Stimulated activated memory B cell treated with anti-CD40 and anti-IgM and Interleukin-4, amounts not matched to agents 10 μg/mL and 1 μg/mL and 100 μg/mL, for 72 hours (primary cell): ENCODE results near the gene CIB4.

Source experiments
- ATAC-seq: fragments of 150-1000 bp; cut with Tn5 transposase; 2 replicates; pipeline ENCODE4 v1.10.0; 2021
- H3K27ac Mint-ChIP-seq: one replicate; pipeline ENCODE4 v1.8.0; 2022; ENCODE audit warnings: mild to moderate bottlenecking, mixed read lengths
- H3K27me3 Mint-ChIP-seq: one replicate; pipeline ENCODE4 v1.8.0; 2022; ENCODE audit warnings: mixed read lengths
- H3K36me3 Mint-ChIP-seq: one replicate; pipeline ENCODE4 v1.8.0; 2022; ENCODE audit warnings: mixed read lengths
- H3K4me1 Mint-ChIP-seq: one replicate; pipeline ENCODE4 v1.8.0; 2022; ENCODE audit warnings: mixed read lengths
- H3K4me3 Mint-ChIP-seq: one replicate; pipeline ENCODE4 v1.8.0; 2022; ENCODE audit warnings: mild to moderate bottlenecking, moderate library complexity, mixed read lengths
- H3K9me3 Mint-ChIP-seq: one replicate; pipeline ENCODE4 v1.8.0; 2022; ENCODE audit warnings: mixed read lengths

Gene CIB4

DNA sequence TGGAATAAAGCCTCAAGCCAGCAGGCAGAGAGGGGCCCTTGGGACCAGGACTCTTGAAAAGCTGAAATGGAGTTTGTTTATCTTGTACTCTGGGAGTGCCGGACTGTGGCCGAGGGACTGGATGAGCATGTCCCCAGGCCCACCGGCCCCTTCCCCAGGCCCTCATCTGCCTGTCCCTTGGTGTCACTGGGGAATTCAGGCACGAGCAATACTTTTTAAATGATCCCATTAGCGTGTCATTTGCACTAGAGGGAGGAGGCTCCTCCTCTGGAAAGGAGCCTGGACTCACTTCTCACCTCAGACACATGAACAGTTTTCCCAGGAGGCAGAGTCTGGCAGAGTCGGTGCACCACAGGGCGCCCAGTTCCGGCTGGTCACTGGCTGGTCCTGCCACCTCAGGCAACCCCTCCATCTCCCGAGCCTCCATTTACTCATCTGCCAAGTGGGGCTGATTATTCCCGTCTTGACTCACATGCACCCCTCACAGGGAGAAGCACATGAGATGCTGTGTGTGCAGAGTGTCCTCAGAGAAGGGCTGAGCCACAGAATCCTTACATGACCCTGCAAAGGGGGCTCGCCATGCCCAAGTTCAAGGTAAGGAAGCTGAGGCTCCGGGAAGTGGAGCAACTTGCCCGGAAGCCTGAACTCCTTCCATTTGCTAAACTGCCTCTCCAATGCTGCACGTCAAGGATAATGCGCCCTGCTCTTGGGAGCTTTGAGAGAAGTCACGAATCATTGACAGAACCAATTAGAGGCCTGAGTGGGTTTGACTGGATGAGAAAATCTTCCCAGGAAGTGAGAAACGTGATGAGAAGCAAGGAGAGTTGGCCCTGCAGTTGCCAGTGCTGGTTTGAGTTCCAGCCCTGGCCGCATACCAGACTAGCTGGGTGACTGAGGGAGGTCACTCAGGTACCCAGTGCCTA is 26.7 kb downstream of the CIB4 start:
- no peak for ATAC-seq
- H3K27ac Mint-ChIP-seq, result no peak overlapping the region
- peaks cover 45% of the 10 kb centered on the region for H3K27me3 Mint-ChIP-seq
- no peaks in the 10 kb centered on the region for H3K36me3 Mint-ChIP-seq
- peaks cover 18% of the 10 kb centered on the region for H3K4me1 Mint-ChIP-seq
- H3K4me3 Mint-ChIP-seq, result no peak overlapping the region
- no peaks in the 10 kb centered on the region for H3K9me3 Mint-ChIP-seq

DNA sequence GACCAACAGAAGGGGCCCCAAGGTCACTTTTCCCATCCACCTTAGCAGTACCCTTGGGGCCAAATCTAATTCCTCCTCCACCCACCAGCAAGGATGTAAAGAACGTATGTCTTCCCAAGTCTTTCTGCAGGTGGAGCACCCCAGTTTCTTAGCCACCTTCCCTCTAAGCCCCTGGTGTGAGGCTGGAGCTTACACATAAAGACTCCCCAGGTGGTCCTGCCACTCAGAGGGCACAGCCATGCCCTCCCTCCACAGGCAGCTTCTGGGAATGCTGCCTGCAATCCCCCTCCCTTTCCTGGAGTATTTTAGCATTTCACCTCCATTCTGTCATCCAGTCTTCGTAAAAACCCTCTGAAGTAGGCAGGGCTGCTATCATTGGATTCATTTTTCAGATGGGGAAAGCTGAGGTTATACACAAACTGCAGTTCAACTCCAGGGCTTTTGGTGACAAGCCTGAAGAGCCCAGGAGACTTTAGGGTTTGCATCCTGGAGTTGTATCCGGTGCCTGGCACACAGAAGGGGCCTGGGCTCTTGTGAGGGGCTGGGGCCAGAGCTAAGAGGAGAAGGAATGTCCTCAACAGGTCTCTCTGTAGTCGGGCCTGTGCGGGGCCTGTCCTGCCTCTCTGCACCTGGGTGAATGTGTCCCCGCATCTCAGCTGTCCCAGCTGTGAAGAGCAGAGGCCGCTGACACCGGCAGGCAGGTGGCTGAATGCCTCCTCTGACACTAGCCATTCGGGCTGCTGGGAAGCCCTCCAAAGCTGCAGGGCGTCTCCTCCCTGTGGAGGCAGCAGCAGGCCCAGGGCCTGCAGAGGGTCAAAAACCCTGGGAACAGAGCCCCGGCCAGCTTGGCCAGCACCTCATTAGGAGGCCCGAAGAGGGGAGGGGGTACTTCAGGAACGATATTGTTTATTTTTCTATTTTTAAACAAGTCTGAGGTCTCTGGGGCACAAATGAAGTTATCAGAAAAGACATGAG is 27.6 kb downstream of the CIB4 start:
- Mint-ChIP-seq H3K27me3 (peaks cover 41% of the 10 kb centered on the region), H3K4me1 (peaks cover 12% of the 10 kb centered on the region), H3K9me3 (no peaks in the 10 kb centered on the region), H3K4me3 (no peak overlapping the region), H3K36me3 (no peaks in the 10 kb centered on the region), H3K27ac (no peak overlapping the region)
- ATAC-seq, result no peak

DNA sequence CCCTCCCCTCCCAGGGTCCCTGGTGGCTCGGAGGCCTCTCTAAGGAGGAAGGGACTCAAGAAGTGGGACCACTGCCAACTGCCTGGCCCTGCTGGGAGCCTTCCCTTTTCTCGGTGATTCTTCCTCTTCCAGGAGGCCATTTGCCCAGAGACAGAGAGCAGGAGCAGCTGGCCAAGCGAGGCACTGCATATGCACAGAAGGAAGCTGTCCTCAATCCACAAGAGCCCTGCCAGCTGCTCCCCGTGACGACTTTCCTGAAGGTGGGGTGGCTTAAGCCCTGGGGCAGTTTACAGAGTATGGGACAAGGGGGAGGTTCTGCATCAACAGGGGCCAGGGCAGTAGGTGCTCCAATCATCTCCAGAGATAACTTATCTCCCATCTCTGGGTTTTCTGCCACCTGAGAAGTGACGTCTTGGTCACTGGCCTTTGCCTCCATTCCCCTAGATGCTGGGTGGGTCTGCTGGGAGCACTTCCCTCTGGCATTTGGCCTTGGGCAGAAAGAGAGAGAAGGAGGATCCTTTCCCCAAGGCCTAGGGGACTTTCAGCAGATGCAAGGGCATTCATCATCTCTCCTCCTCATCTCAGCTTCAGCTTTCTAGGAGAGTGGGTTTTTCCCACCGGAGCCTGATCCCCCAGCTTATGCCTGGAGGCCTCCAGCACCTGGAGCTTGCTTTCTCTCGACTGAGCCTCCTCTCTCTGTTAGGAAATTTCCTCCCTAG is 28.5 kb downstream of the CIB4 start:
- Mint-ChIP-seq H3K9me3 (no peaks in the 10 kb centered on the region), H3K27me3 (peaks cover 37% of the 10 kb centered on the region), H3K4me3 (no peak overlapping the region), H3K36me3 (no peaks in the 10 kb centered on the region), H3K27ac (no peak overlapping the region), H3K4me1 (peaks cover 12% of the 10 kb centered on the region)
- ATAC-seq, result no peak

DNA sequence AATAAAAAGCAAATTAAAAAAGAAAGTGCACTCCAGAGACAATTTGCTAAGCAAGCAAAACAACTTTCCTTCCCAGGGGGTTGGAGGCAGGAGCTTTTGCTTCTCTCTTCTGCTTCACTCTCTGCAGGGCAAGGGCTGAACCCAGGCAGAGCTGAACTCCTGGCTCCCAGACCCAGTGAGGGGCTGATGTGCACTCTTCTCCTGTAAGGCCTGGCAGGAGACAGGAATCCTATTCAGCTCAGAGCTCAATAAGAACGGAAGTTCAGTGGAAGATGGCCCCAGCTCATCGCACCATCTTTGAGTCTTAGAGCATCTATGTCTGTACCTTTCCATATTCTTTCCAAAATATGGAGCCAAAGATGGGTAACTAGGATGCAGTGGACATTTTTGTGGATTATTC is 29.1 kb downstream of the CIB4 start:
- H3K4me3 Mint-ChIP-seq, result no peak overlapping the region
- no peak overlapping the region for H3K27ac Mint-ChIP-seq
- no peak for ATAC-seq
- no peaks in the 10 kb centered on the region for H3K9me3 Mint-ChIP-seq
- H3K36me3 Mint-ChIP-seq, result no peaks in the 10 kb centered on the region
- H3K27me3 Mint-ChIP-seq, result peaks cover 33% of the 10 kb centered on the region
- H3K4me1 Mint-ChIP-seq, result peaks cover 12% of the 10 kb centered on the region

DNA sequence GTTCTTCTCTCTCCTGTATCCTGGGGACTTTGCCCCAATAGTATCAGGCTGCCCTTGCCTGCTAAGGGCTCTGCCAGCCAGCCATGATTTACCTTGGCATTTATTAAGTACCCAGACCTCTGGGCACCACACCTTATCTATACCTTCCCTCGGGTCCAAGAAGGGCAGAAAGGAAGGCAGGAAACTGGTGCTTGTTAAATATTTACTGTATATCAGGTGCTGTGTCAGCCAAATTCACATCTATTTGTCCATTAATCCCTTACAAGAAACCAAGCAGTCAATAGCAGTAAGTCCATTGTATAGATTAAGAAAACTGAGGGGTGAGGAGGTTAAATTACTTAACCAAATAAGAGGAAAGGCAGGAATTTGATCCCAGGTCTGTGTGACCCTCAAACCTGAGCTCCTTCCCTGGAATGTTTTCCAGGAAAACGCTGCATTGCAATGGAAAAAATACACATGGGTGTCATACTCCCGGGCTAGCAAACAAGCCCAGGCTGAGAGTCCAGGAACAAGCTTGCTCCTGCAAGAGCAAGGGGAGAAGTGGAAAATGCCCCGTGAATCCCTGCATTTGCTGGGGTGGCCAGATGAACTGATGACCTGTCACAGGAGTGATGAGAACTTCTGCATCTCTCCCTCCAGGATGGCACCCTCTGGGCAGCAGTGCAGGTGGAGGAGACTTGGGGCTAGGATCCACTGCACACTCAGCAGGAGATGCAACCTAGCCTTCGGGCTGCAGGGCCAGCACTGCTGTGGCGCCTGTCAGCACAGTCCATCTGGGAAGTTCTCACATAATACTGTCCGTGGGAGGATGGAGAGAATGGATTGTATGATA is 30.4 kb downstream of the CIB4 start:
- ATAC-seq, result no peak
- no peaks in the 10 kb centered on the region for H3K9me3 Mint-ChIP-seq
- peaks cover 20% of the 10 kb centered on the region for H3K27me3 Mint-ChIP-seq
- peak overlapping the region; percentile 25 for H3K27ac Mint-ChIP-seq
- peaks cover 12% of the 10 kb centered on the region for H3K4me1 Mint-ChIP-seq
- no peak overlapping the region for H3K4me3 Mint-ChIP-seq
- H3K36me3 Mint-ChIP-seq, result no peaks in the 10 kb centered on the region

DNA sequence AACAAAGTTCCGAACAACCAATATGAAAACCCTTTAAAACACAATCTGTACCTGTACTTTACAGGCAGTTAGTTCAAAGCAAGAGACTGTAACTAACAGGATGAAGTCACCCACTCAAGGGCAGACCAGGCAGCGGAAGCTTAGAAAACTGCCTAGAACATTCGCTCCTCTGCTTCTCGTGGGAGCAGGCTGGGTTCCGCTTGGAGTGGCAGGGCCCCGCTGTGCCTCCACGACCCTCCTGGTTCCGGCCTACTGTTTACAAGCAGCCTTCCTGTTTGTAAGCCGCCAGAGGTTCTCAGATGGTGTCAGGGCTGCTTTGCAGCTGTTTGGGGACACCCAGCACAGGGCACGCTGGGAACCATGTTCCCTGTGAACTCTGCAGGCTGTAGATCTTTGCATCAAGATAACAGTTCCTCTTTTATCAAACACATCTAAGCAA is 31.3 kb downstream of the CIB4 start:
- no peaks in the 10 kb centered on the region for H3K36me3 Mint-ChIP-seq
- H3K4me1 Mint-ChIP-seq, result peaks cover 12% of the 10 kb centered on the region
- H3K27ac Mint-ChIP-seq, result peak overlapping the region; percentile 25
- H3K27me3 Mint-ChIP-seq, result peaks cover 11% of the 10 kb centered on the region
- peak; percentile 52 for ATAC-seq
- H3K9me3 Mint-ChIP-seq, result no peaks in the 10 kb centered on the region
- H3K4me3 Mint-ChIP-seq, result no peak overlapping the region

DNA sequence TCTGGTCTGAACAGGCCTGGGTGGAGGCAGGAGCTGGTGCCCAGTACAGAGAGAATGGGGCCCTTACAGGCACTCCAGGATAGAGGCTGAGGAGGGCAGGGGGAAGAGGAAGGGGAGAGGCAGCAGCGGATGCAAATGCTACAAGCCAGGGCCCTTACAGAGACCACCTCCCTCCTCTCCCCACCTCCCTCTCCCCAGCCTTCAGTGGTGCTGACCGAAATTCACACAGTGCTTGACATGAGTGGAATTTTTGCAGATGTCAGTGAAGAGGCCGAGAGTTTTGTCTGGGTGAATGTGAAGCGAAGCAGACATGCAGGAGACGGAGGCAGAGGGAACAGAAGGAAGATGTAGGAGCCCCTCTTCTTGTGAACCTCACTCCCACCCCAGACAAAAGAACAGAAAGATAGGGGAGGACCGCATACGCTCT is 31.9 kb downstream of the CIB4 start:
- H3K4me1 Mint-ChIP-seq, result peaks cover 12% of the 10 kb centered on the region
- H3K27ac Mint-ChIP-seq, result no peak overlapping the region
- no peaks in the 10 kb centered on the region for H3K36me3 Mint-ChIP-seq
- H3K4me3 Mint-ChIP-seq, result no peak overlapping the region
- no peak for ATAC-seq
- no peaks in the 10 kb centered on the region for H3K9me3 Mint-ChIP-seq
- H3K27me3 Mint-ChIP-seq, result peaks cover 8% of the 10 kb centered on the region

DNA sequence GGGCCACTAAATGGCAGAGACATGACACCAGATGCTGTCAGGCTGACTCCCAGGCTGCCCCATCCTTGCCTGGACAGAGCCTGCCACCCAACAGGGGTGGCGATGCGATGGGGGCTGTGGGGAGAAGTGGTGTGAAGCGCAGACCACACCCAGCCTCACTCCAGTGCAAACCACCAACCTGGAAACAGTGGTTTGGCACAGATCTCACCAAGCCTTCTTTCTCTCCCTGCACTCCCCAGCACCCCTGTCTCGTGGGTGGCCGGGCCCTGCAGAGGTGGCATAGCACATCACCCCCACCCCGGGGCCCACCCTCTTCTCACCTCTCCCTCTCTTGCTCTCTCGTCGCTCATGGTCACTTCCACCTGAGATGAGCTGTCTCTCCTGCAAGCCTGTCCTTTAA is 32.6 kb downstream of the CIB4 start:
- no peak overlapping the region for H3K27ac Mint-ChIP-seq
- no peak for ATAC-seq
- H3K9me3 Mint-ChIP-seq, result peaks cover under 1% of the 10 kb centered on the region
- H3K4me3 Mint-ChIP-seq, result no peak overlapping the region
- H3K27me3 Mint-ChIP-seq, result peaks cover 15% of the 10 kb centered on the region
- H3K36me3 Mint-ChIP-seq, result no peaks in the 10 kb centered on the region
- H3K4me1 Mint-ChIP-seq, result peaks cover 12% of the 10 kb centered on the region

DNA sequence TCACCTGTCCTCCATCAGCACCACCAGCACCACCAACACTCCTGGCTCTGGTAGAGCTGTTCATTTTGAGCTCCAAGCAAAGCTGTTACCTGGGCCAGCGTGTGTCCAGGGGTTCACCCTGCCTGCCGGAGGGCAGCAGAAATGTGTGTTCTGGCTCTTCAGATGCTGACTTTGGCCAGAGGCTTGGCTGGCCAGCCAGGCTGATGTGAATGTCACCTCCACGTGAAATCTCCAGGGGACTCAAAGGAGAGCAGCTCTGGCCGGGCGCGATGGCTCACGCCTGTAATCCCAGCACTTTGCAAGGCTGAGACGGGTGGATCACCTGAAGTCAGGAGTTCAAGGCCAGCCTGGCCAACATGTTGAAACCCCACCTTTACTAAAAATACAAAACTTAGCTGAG is 33.5 kb downstream of the CIB4 start:
- Mint-ChIP-seq H3K9me3 (peaks cover 3% of the 10 kb centered on the region), H3K27me3 (peaks cover 23% of the 10 kb centered on the region), H3K27ac (no peak overlapping the region), H3K4me3 (no peak overlapping the region), H3K4me1 (peaks cover 12% of the 10 kb centered on the region), H3K36me3 (no peaks in the 10 kb centered on the region)
- no peak for ATAC-seq

DNA sequence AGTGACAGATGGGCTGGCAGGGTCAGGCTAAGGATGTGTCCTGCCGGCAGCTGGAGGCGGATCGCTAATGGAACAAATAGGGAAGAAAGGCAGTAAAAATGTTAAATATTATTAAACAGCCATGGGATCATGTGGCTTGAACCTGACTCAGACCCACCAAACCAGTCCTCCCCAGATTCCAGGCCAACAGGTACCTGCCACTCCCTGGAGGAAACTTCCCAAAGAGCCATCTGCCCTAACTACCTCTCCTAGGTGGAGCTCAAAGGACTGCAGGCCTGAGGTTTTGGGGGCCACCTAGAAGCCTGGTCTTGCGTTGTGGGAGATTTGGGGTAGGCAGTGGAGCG is 34.3 kb downstream of the CIB4 start:
- H3K27ac Mint-ChIP-seq, result no peak overlapping the region
- ATAC-seq, result no peak
- H3K4me1 Mint-ChIP-seq, result peaks cover 12% of the 10 kb centered on the region
- no peaks in the 10 kb centered on the region for H3K36me3 Mint-ChIP-seq
- H3K27me3 Mint-ChIP-seq, result peaks cover 32% of the 10 kb centered on the region
- no peak overlapping the region for H3K4me3 Mint-ChIP-seq
- peaks cover 3% of the 10 kb centered on the region for H3K9me3 Mint-ChIP-seq

DNA sequence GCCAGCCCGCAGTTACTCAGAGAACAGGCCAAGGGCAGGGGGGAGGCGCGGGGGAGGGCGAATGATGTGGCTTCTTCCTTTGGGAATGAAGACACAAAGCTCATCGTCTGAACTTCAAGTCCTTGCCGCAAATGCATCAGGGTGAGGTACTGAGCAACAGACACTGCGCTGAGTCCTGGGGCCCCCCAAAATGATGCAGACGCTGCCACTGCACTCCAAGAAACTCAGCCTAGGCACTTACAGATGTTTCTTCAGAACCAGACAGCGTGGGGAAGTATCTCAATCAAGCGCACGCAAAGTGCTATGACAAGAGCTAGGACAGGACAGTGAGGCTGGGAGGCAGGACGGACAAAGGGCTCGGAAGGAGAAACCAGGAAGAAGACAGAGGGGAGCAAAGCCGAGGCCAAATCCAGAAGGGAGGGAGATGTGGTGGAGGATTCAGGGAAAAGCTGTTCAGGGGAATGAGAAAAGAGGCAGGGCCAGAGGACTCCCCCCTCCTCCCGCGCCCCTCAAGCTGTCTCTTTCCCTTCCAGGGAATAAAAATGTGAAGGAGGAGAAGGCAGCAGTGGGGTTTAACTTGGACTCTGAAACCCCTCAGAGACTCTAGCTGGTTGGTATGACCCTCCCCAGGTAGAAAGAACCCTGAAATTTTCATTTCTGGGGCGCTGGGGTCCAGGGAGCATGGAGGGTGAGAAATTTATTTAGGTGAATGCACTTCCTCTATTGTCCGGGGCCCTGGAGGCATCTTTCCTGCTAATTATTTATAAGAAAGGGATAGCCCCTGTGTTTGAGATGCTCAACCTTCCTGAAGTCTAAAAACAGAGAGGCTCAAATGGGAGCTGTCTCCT is 34.9 kb downstream of the CIB4 start:
- H3K27me3 Mint-ChIP-seq, result peaks cover 38% of the 10 kb centered on the region
- ATAC-seq, result no peak
- H3K4me3 Mint-ChIP-seq, result no peak overlapping the region
- peaks cover 12% of the 10 kb centered on the region for H3K4me1 Mint-ChIP-seq
- peaks cover 3% of the 10 kb centered on the region for H3K9me3 Mint-ChIP-seq
- no peaks in the 10 kb centered on the region for H3K36me3 Mint-ChIP-seq
- H3K27ac Mint-ChIP-seq, result no peak overlapping the region

DNA sequence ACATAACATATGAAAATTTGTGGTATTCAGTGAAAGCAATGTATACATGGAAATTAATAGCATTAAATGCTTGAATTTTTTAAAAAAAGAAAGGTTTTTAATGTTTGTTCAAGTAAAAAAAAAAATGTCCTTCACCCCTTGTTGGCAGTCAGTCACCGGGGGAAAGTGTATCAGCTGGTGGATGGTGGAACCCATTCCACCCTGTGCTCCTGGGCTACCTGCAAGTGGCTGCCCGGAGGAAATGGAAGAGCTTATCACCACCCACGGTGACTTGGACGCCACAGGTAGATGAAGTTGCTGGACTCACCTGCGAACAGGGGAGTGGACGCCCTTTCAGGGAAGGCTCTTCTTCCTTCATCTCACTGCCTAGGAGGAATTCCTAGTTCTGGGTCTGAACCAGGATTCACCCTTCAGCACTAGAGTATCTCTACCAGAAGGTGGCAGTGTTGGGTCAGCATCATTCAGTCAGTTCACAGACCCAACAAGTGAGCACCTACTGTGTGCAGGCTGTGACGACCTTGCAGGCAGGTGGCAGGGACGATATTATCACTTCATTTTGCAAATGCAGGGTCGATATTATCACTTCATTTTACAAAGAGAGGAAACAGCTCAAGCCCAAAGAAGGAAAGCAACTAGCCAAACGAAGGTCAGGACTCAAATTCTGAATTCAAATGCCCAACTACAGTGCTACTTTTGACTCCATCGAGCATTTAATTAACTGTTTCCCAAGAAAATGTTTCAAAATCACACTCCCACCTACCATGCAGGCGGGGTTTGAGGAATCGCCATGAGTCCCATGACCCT is 35.8 kb downstream of the CIB4 start:
- H3K27me3 Mint-ChIP-seq, result peaks cover 41% of the 10 kb centered on the region
- H3K36me3 Mint-ChIP-seq, result no peaks in the 10 kb centered on the region
- H3K9me3 Mint-ChIP-seq, result peaks cover 3% of the 10 kb centered on the region
- no peak overlapping the region for H3K27ac Mint-ChIP-seq
- ATAC-seq, result no peak
- no peak overlapping the region for H3K4me3 Mint-ChIP-seq
- H3K4me1 Mint-ChIP-seq, result peaks cover 9% of the 10 kb centered on the region

DNA sequence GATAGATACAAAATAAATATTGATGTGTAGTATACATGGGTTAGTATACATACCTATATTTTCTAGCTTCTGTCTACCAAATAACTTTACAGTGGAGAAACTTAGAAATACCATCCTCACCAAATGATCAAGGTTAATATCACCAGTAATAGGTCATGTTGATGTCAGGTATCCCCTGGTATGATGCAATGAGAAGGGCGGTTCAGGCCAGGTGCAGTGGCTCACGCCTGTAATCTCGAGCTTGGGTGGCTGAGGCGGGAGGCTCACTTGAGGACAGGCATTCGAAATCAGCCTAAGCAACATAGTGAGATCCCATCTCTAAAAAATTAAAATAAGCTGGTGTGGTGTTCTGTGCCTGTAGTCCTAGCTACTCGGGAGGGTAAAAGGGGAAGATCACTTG is 38.6 kb downstream of the CIB4 start:
- no peak overlapping the region for H3K27ac Mint-ChIP-seq
- H3K36me3 Mint-ChIP-seq, result no peaks in the 10 kb centered on the region
- H3K9me3 Mint-ChIP-seq, result peaks cover 3% of the 10 kb centered on the region
- peaks cover 46% of the 10 kb centered on the region for H3K27me3 Mint-ChIP-seq
- no peak overlapping the region for H3K4me3 Mint-ChIP-seq
- no peaks in the 10 kb centered on the region for H3K4me1 Mint-ChIP-seq
- no peak for ATAC-seq
